ENCODE measurements around the gene RHEBL1.

Gene RHEBL1

GRCh38 chr12:49032679-49033447 is 36.9 kb downstream of the RHEBL1 start:
- no peak for DNase-seq

GRCh38 chr12:49032276-49032675 is 37.5 kb downstream of the RHEBL1 start:
- DNase-seq = no peak

GRCh38 chr12:49031573-49032161 is 38.1 kb downstream of the RHEBL1 start:
- no peak for DNase-seq

- no peak for DNase-seq
Measured at GRCh38 chr12:49030714-49031572, 38.8 kb downstream of the RHEBL1 start.

- DNase-seq = no peak
Measured at GRCh38 chr12:49030119-49030518, 39.7 kb downstream of the RHEBL1 start.

GRCh38 chr12:49028666-49029275 is 41.0 kb downstream of the RHEBL1 start:
- no peak for DNase-seq

GRCh38 chr12:49027846-49028555 is 41.8 kb downstream of the RHEBL1 start:
- no peak for DNase-seq

GRCh38 chr12:49026678-49027480 is 42.9 kb downstream of the RHEBL1 start:
- no peak for DNase-seq

GRCh38 chr12:49026101-49026500 is 43.7 kb downstream of the RHEBL1 start:
- DNase-seq = no peak

DNA sequence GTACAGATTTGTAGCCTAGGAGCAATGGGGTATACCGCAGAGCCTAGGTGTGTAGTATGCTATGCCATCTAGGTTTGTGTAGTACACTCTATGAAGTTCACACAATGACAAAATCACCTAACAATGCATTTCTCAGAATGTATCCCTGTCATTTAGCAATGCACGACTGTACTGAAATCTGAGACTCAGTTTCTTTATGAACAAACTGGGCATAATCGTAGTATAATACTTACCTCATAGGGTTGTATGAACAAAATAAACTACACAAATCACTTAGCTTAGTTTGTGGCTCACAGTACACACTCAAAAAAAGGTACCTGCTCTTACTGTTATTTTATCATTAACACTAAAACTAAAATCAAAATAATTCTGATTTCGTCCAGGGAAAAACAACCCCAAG is 44.3 kb downstream of the RHEBL1 start:
- no peak for DNase-seq

DNA sequence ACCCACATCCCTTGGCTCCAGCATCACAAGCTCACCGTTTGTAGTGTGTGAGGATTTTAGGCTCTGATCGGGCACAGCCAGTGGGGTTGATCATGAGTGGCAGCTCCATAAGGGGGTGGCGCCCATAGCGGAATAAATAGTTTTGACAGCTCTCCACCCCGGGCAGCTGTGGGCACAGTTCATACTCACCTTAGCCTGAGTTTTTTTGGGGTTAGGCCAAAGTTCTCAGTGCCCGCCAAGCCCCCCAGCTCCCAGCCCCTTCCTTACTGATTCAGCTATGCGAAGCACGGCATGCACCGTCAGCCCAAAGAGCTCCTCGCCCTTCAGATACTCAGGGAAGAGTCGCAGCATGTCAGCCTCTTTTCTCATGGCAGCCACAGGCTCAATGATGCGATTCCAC is 45.2 kb downstream of the RHEBL1 start:
- no peak for DNase-seq

DNA sequence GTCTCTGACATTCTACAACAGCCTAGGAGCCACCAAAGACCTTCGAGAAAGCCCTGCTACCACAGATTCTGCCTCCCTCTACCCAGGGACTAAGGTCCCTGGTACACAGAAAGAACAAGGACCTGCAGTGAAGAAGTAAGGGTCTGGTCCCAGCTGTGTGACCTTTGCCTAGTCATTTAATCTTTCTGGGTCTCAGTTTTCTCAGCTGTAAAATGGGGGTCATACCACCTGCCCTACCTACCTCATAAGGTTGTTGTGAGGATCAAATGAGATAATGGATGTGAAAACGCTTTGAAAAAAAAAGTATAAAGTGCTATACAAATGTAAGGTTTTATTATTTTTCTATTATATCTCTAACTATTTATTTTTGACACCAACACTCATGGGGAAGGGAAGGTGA is 46.0 kb downstream of the RHEBL1 start:
- DNase-seq = no peak

DNA sequence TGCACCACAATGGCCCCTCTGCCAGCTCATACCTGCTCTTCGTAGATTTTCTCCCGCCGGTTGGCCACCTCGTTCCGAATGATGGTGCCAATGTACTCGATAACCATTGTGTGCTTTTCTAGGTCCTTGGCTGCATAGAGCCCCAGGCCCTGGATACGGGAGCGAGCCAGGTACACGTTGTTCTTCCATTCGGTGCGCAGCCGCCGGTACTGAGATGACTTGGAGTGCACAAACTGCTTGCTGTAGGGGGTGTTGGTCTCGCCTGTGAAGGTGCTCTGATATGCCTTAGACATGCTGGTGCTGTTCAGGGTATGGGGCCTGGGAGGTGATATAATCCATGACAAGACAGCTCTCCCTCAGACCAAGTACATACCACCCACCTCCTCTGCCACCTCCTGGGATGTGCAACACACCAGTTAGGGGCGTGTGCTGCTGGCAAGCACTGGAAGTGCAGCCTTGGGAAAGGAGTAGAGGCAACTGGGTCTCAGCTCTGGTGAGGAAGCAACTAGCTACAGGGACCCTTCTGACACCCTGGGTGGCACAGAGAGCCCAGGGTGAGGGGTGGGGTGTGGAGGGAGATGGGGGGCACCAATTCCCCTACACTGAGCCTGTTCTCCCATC is 47.1 kb downstream of the RHEBL1 start:
- no peak for DNase-seq

- no peak for DNase-seq
Measured at GRCh38 chr12:49021292-49021915, 48.4 kb downstream of the RHEBL1 start.

DNA sequence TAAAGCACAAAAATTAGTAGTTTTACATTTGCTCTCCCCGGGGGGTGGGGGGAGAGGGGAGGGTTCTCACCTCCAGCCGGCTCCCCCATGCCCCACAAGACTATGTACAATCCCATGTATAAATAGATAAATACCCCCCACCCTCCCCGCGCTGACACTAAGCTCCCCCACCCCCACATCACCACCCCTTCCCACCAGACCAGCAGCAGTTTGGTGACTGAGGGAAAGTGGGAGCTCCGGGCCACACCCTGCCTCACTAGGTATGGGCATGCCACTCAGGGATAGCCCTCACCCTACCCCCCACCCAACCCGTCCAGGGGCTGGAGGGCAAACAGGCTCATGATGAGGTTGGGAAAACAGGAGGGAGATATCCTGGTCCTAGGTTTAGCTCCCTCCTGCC is 49.3 kb downstream of the RHEBL1 start:
- no peak for DNase-seq

- DNase-seq = no peak
Measured at GRCh38 chr12:49019443-49020324, 50.1 kb downstream of the RHEBL1 start.

DNA sequence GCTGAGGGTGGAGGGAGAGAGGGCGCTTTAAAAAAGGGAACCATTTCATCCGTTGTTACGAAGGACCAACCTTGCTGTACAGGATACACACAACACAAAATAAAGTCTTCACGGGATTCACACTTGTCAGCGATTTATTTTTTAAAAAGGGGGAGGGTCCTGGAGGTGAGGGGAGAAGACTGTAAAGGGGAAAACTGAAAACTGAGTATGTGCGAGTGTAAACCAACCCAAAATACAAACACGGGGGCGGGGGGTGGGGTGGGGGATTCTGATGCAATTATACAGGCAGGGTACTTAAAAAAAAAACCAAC is 50.7 kb downstream of the RHEBL1 start:
- DNase-seq = no peak

DNA sequence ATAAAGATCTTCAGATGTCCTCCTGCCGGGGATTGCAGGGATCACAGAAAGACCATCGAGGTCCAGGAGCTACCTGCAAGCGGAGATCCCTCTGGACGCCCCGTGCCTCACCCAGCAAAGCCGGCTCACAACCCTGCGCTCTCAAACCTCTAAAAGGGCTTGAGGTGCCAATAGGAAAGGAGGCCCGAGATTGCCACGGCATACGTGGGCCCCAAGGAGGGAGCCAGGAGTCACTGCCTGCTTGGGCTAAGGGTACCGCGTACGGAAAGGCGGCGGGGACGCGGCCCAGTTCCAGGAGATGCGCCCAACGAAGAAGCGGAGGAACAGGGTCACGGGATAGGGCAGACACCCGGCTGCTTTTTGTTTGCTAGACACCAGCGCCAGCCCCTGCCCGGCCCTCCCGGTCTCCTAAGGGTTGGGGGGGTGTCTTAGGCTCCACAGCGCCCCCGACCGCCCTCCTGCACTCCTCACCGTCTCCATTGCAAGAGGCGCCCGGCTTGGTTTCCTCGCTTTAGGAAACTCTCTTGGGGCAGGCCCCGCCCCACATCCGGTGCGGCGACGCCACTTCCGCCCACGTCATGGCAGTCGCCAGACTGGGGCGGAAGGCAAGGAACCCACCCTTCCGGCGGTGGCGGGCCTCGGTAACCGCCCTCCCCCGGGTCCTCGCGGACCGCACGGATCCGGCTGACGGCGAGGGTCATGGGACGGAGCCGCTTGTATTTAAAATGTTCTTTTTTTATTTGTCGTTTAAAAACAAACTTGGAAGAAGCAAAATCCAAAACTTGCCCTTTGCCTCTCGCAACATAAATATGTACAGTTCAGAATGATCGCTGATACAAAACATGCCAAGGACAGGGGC is 51.3 kb downstream of the RHEBL1 start, which contains the start of gene PRKAG1:
Gene PRKAG1 (minus strand): TSS at position 516 of the 859 bp plus-strand sequence. CDS start 36 bp downstream, at position 480.
- DNase-seq = no peak

- DNase-seq = no peak
Measured at GRCh38 chr12:49017891-49018260, 51.9 kb downstream of the RHEBL1 start.

Measured in cortex of kidney (tissue), 1 donor.